HG02588 (cell line): Measurements from ENCODE around the gene SLC38A1.
"Not testable (repeated sequence)": the region's sequence is repeated elsewhere in the genome, so short reads cannot be mapped to it uniquely, and the experiment has no call there.

Source experiments
- ATAC-seq: cut with Tn5 transposase; IDR thresholded peaks from one replicate; pipeline ENCODE4 v1.9.1; 2021; ENCODE audit warnings: mild to moderate bottlenecking, moderate library complexity; ENCODE audit not compliant: unreplicated experiment

SLC38A1 gene

GRCh38 chr12:46265102-46265501 is 3.7 kb downstream of the SLC38A1 start:
- ATAC-seq: no peak

GRCh38 chr12:46264057-46264456 is 4.8 kb downstream of the SLC38A1 start:
- ATAC-seq: no peak

GRCh38 chr12:46263140-46264016 is 5.5 kb downstream of the SLC38A1 start:
- no peak for ATAC-seq

- ATAC-seq: no peak
Observed at GRCh38 chr12:46261646-46262045, 7.2 kb downstream of the SLC38A1 start.

- ATAC-seq: no peak
Observed at GRCh38 chr12:46260913-46261476, 7.8 kb downstream of the SLC38A1 start.

GRCh38 chr12:46260124-46260912 is 8.5 kb downstream of the SLC38A1 start:
- no peak for ATAC-seq

- no peak for ATAC-seq
Observed at GRCh38 chr12:46259713-46260112, 9.1 kb downstream of the SLC38A1 start.

GRCh38 chr12:46259071-46259470 is 9.8 kb downstream of the SLC38A1 start:
- ATAC-seq: no peak

GRCh38 chr12:46258129-46258528 is 10.7 kb downstream of the SLC38A1 start:
- ATAC-seq: no peak

GRCh38 chr12:46256942-46257341 is 11.9 kb downstream of the SLC38A1 start:
- ATAC-seq: no peak

- ATAC-seq: no peak
Observed at GRCh38 chr12:46253544-46254162, 15.2 kb downstream of the SLC38A1 start.

GRCh38 chr12:46251994-46252393 is 16.8 kb downstream of the SLC38A1 start:
- not testable (repeated sequence) for ATAC-seq

GRCh38 chr12:46249960-46250359 is 18.9 kb downstream of the SLC38A1 start:
- ATAC-seq: not testable (repeated sequence)

- no peak for ATAC-seq
Observed at GRCh38 chr12:46246021-46246700, 22.7 kb downstream of the SLC38A1 start.

- ATAC-seq: no peak
Observed at GRCh38 chr12:46244997-46245396, 23.8 kb downstream of the SLC38A1 start.

- ATAC-seq: no peak
Observed at GRCh38 chr12:46244273-46244915, 24.4 kb downstream of the SLC38A1 start.

- ATAC-seq: no peak
Observed at GRCh38 chr12:46242569-46242968, 26.3 kb downstream of the SLC38A1 start.

GRCh38 chr12:46240436-46240835 is 28.4 kb downstream of the SLC38A1 start:
- no peak for ATAC-seq

GRCh38 chr12:46238821-46239220 is 30.0 kb downstream of the SLC38A1 start:
- no peak for ATAC-seq
